ENCODE data around the gene GPALPP1.

DNA sequence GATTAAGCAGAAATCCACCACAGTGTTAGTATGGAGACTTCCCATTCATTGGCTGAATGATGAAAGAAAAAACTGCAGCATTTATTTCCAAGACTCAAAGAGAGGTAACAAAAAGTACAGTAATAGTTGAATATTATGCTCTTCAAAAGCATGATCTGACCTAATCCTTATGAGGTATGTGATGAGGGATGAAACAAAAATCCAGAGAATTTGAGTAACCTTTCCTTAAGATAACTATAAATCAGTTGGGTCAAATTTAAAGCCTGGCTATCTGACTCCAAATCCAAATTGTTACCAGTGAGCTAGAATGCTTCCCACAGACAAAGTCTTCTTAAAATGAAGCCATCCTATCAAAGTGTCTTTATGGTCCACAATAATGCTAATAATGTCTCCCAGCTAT, 38.2 kb upstream of the GPALPP1 start:
- TF ChIP-seq POLR2AphosphoS5 (IDR thresholded peaks at IDR 0.05; ENCODE audit: low read depth, low read length) (no peak), CTCF (IDR thresholded peaks at IDR 0.05) (no peak), RFX5 (IDR thresholded peaks at IDR 0.05; ENCODE audit: low read length) (no peak), TAF1 (IDR thresholded peaks at IDR 0.05; ENCODE audit: borderline replicate concordance, low read depth, low read length) (no peak), EZH2phosphoT487 (IDR thresholded peaks at IDR 0.05; ENCODE audit: borderline replicate concordance, low read depth) (no peak), GABPA (IDR thresholded peaks at IDR 0.05; ENCODE audit: low read depth) (no peak), USF2 (IDR thresholded peaks at IDR 0.05; ENCODE audit: borderline replicate concordance, low read depth, low read length) (no peak), SIN3A (IDR thresholded peaks at IDR 0.05; ENCODE audit: borderline replicate concordance, low read depth, low read length) (no peak)
- TF ChIP-seq, protein P1, sequence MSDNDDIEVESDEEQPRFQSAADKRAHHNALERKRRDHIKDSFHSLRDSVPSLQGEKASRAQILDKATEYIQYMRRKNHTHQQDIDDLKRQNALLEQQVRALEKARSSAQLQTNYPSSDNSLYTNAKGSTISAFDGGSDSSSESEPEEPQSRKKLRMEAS (IDR thresholded peaks at IDR 0.05; ENCODE audit: low read depth) = no peak
